Measurements from ENCODE around the gene CCDC97. TPM values are rescaled to one million over a fixed set of nuclear protein-coding genes. Genes with fewer than 3 reads are reported as not detected.

Gene CCDC97
- total and polyA plus RNA-seq, 11 donors = 10.0 to 22.2 (median 14.2) TPM

GRCh38 chr19:41352609-41353465, 42.9 kb downstream of the CCDC97 start:
- Histone ChIP-seq H3K4me1 (peaks cover 0 to 65% (median 25%) of the 10 kb centered on the region in 12 donors), H3K4me3 (peak overlapping the region; percentile 52 to 98 (median 74)), H3K27ac (peak overlapping the region; percentile 67 to 96 (median 90)), H3K27me3 (no peaks in the 10 kb centered on the region), H3K36me3 (peaks cover 0 to 7% (median under 1%) of the 10 kb centered on the region in 9 donors), H3K9me3 (no peaks in the 10 kb centered on the region)
- peak in 3 of 4 donors; percentile 18 to 38 (median 19) for ATAC-seq
- intact Hi-C loops (cut with DNase I) = loop anchor here in 6 of 10 donors (2.0 to 5.0 kb wide), 6 partner anchors 26 to 146 kb away; partner anchors contain the start of genes CCDC97 (in 3 of the 6) and HNRNPUL1 (in 1 of the 6)
- no peak for TF ChIP-seq POLR2A (IDR thresholded peaks at IDR 0.05)
- TF ChIP-seq CTCF (IDR thresholded peaks at IDR 0.05) = peak; percentile 18 to 69 (median 50)
- 1 to 2% (median 1%) methylated on average over 51 to 71 of the region's 71 CpGs for WGBS, 4 donors
- DNase-seq = peak; percentile 66 to 87 (median 75)

DNA sequence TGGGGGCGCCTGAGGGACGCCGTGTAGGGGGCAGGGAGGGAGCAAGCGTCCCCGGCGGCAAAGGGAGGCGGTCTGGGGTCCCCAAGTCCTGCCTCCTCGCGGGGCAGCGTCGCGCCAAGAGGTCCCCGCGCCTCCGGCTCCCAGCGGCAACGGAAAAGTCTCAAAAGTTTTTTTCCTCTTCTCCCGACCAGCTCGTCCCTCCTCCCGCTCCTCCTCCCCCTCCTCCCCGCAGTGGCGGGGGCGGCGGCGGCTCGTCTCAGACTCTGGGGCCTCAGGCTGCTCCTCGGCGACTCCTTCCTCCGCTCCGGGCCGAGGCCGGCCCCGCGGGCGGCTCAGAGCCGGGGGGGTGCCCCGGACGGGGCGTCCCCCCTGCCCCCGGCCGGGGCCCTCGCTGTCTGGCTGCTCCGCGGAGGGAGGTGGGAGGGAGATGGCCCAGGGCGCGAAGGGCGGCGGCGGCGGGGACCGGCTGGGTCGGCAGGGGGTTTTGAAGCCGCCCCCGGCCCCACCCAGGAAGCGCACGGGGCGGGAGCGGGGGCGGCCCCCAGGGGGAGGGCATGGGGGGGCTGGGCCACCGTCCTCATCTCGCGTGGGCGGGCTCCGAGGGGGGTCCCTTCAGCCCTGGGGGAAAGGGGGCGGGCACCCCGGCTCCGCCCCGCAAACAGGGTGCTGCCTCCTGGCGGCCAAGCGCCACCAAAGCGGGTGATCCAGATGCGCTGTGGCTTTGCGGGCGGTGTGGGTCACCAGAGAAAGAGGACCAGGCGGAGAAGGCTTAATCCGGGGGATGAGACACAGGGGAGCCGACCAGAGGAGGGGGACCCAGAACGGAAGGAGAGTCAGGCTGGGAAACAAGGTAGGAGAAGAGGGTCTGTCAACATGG, 43.7 kb downstream of the CCDC97 start, which contains the start of gene TGFB1:
TGFB1 (minus strand) TSS at position 457 of the 877 bp plus-strand sequence. CDS start 878 bp downstream, outside the sequence.
- no peaks in the 10 kb centered on the region for H3K9me3 ChIP-seq
- WGBS, 4 donors = 1% methylated on average over 40 to 78 of the region's 78 CpGs
- H3K27me3 ChIP-seq = no peaks in the 10 kb centered on the region
- peak within 1 kb of the TSS; percentile 52 to 98 (median 74) for H3K4me3 ChIP-seq
- ATAC-seq (peak; percentile 64 to 78 (median 72)), DNase-seq (peak; percentile 90 to 97 (median 91))
- TF ChIP-seq POLR2A (IDR thresholded peaks at IDR 0.05) (peak in 1 of 2 donors; percentile 65), CTCF (IDR thresholded peaks at IDR 0.05) (peak; percentile 78 to 98 (median 90))
- H3K4me1 ChIP-seq = peaks cover 0 to 73% (median 25%) of the 10 kb centered on the region in 12 donors
- H3K36me3 ChIP-seq = no peaks in the 10 kb centered on the region
- H3K27ac ChIP-seq = peak within 1 kb of the TSS; percentile 67 to 96 (median 90)
- intact Hi-C loops (cut with DNase I) = loop anchor here in 6 of 10 donors (2.0 to 5.0 kb wide), 7 partner anchors 27 to 147 kb away; partner anchors contain the start of genes CCDC97 (in 3 of the 6) and HNRNPUL1 (in 1 of the 6)

DNA sequence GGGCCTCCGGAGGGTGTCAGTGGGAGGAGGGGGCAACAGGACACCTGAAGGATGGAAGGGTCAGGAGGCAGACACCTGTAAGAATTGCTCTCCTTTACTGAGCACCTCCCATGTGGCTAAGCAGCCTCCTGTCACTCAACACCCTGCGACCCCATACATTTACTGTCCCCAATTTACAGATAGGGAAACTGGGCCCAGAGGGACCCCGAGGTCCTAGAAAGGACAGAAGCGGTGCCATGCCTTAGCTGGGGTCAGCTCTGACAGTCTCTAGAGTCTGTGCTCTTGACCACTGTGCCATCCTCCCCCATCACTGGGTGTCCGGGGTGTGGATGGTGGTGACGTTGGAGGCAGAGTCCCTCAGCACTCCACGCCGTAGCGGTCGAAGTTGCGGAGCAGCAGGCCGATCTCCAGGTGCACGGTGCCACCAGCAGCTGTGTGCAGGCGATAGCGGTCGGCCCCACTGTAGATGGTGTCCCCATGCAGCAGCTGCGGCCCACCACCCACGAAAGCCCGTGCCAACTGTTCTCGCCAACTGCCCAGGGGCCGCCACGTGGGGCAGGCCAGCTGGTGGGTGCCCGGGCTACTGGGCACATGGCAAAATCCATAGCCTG, 44.5 kb downstream of the CCDC97 start:
- WGBS, 4 donors = 85 to 93% (median 91%) methylated on average over 11 to 23 of the region's 23 CpGs
- Histone ChIP-seq H3K27ac (peak overlapping the region; percentile 67 to 96 (median 90)), H3K4me1 (peaks cover 0 to 65% (median 21%) of the 10 kb centered on the region in 12 donors), H3K4me3 (peak overlapping the region in 11 of 12 donors; percentile 52 to 98 (median 73)), H3K36me3 (no peaks in the 10 kb centered on the region), H3K9me3 (no peaks in the 10 kb centered on the region), H3K27me3 (no peaks in the 10 kb centered on the region)
- intact Hi-C loops (cut with DNase I) = loop anchor here in 4 of 10 donors (2.0 to 5.0 kb wide), 5 partner anchors 42 to 148 kb away; partner anchors contain the start of genes CCDC97 (in 3 of the 4) and HNRNPUL1 (in 1 of the 4)
- ATAC-seq (no peak), DNase-seq (peak in 2 of 5 donors; percentile 36 to 60)
- TF ChIP-seq POLR2A (IDR thresholded peaks at IDR 0.05) = no peak
- TF ChIP-seq CTCF (IDR thresholded peaks at IDR 0.05) = no peak

Measured in heart left ventricle (tissue), 16 donors.